HCT116 (cell line): ENCODE measurements around the gene CD248. TPM values are rescaled to one million over a fixed set of nuclear protein-coding genes. Genes with fewer than 3 reads are reported as not detected.

Experiments used
- ATAC-seq: fragments of 200-7000 bp; cut with Tn5 transposase; 2 replicates; pipeline ENCODE4 v1.9.1; 2020; ENCODE audit warnings: mild to moderate bottlenecking, moderate library complexity
- BruUV-seq: library from RNA; stranded (reverse); fragments of 400-500 nt; replicated peaks from 2 replicates; lab custom pipeline; 2021; lab: Mats Ljungman, UMichigan
- CTCF ChIA-PET: fragments of 300-600 bp; sonication (Branson Sonifier 250); formaldehyde crosslinking; loops from one replicate; lab custom pipeline; 2021; ENCODE audit warnings: antibody characterized with exemption; lab: Charles Lee
- POLR2A ChIA-PET: fragments of 300-600, 350-600 bp; sonication (Branson Sonifier 250); formaldehyde crosslinking; loops from one replicate; lab custom pipeline; 2021; ENCODE audit warnings: antibody characterized with exemption; lab: Charles Lee
- RAD21 ChIA-PET, 2 experiments: fragments of 300-600 bp; sonication (Branson Sonifier 250); formaldehyde crosslinking; loops; one replicate each; lab custom pipeline; 2023; ENCODE audit warnings: low total read pairs in 2 of 2; ENCODE audit not compliant: uncharacterized antibody in 2 of 2, unreplicated experiment in 2 of 2, low non-redundant PET in 1 of 2; lab: Charles Lee
- DNase-seq: peaks from one replicate; pipeline ENCODE4 v3.0.0-alpha.2; 2010; ENCODE audit warnings: low read depth, low spot score
- H2AFZ ChIP-seq: fragments of 200-600 bp; shearing (Covaris generic), sonication (generic); 2 replicates; pipeline ENCODE4 v1.6.1; 2017; ENCODE audit warnings: low read depth, mixed run types, mixed read lengths, antibody characterized with exemption, low read length; ENCODE audit not compliant: poor library complexity, severe bottlenecking
- H3K27ac ChIP-seq: 2 replicates; pipeline ENCODE4 v1.5.1; 2012; ENCODE audit warnings: low read depth, low read length
- H3K27me3 ChIP-seq: fragments of 200-600 bp; sonication (generic); 2 replicates; pipeline ENCODE4 v1.6.1; 2016; ENCODE audit warnings: mixed run types, low read length, mixed read lengths; ENCODE audit not compliant: insufficient read depth
- H3K36me3 ChIP-seq, 2 experiments: fragments of 200-500 bp in 1 of 2; fragments of 200-600 bp in 1 of 2; sonication (Bioruptor generic) in 1 of 2; sonication (generic) in 1 of 2; 2 replicates each; pipeline versions ENCODE4 v1.5.1 to v1.6.1; 2014 to 2016; ENCODE audit warnings: low read length in 2 of 2, inconsistent platforms in 1 of 2, mixed read lengths in 1 of 2, mixed run types in 1 of 2; ENCODE audit not compliant: insufficient read depth in 2 of 2, control insufficient read depth in 1 of 2
- H3K4me1 ChIP-seq, 2 experiments: fragments of 200-600 bp in 1 of 2; sonication (generic) in 1 of 2; 2 replicates each; pipeline versions ENCODE4 v1.5.1 to v1.6.1; 2012 to 2017; ENCODE audit warnings: low read length in 2 of 2, inconsistent platforms in 1 of 2, mild to moderate bottlenecking in 1 of 2, mixed read lengths in 1 of 2, mixed run types in 1 of 2, moderate library complexity in 1 of 2; ENCODE audit not compliant: insufficient read depth in 2 of 2, control insufficient read depth in 1 of 2
- H3K4me2 ChIP-seq: fragments of 200-600 bp; sonication (generic); 2 replicates; pipeline ENCODE4 v1.6.1; 2017; ENCODE audit warnings: mixed run types, low read length, mixed read lengths
- H3K4me3 ChIP-seq, 2 experiments: fragments of 200-600 bp in 1 of 2; sonication (generic) in 1 of 2; replicated peaks in 1 of 2; 2 replicates each; pipeline ENCODE4 v1.5.1; 2011 to 2016; ENCODE audit warnings: low read length in 2 of 2, control low read depth in 1 of 2, low read depth in 1 of 2, mild to moderate bottlenecking in 1 of 2, mixed read lengths in 1 of 2, mixed run types in 1 of 2
- H3K79me2 ChIP-seq: fragments of 200-600 bp; sonication (generic); 2 replicates; pipeline ENCODE4 v1.6.1; 2017; ENCODE audit warnings: mild to moderate bottlenecking, mixed run types, low read length, moderate library complexity, mixed read lengths; ENCODE audit not compliant: insufficient read depth
- H3K9ac ChIP-seq: fragments of 200-600 bp; sonication (generic); 2 replicates; pipeline ENCODE4 v1.6.1; 2016; ENCODE audit warnings: low read length, mixed read lengths
- H3K9me2 ChIP-seq: fragments of 200-600 bp; sonication (generic), shearing (Covaris generic); 2 replicates; pipeline ENCODE4 v1.6.1; 2017; ENCODE audit warnings: mixed run types, mild to moderate bottlenecking, moderate library complexity; ENCODE audit not compliant: insufficient read depth
- H3K9me3 ChIP-seq, 2 experiments: fragments of 200-500 bp in 1 of 2; fragments of 200-600 bp in 1 of 2; sonication (Bioruptor generic) in 1 of 2; sonication (generic) in 1 of 2; 2 replicates each; pipeline ENCODE4 v1.6.1; 2014 to 2017; ENCODE audit warnings: low read length in 2 of 2, mixed read lengths in 2 of 2, inconsistent platforms in 1 of 2, low read depth in 1 of 2, mild to moderate bottlenecking in 1 of 2, mixed run types in 1 of 2, moderate library complexity in 1 of 2; ENCODE audit not compliant: control insufficient read depth in 1 of 2, insufficient read depth in 1 of 2
- H4K20me1 ChIP-seq: fragments of 200-600 bp; sonication (generic), shearing (Covaris generic); 2 replicates; pipeline ENCODE4 v1.6.1; 2017; ENCODE audit warnings: mixed run types, mild to moderate bottlenecking, moderate library complexity; ENCODE audit not compliant: insufficient read depth
- CBX3 ChIP-seq: IDR thresholded peaks from 2 replicates; pipeline ENCODE4 v1.6.1; 2012; ENCODE audit warnings: low read depth
- CEBPB ChIP-seq: IDR thresholded peaks from 2 replicates; pipeline ENCODE4 v1.6.1; 2012; ENCODE audit warnings: low read depth
- EGR1 ChIP-seq: IDR thresholded peaks from 2 replicates; pipeline ENCODE4 v1.6.1; 2012; ENCODE audit warnings: low read depth
- ELF1 ChIP-seq: IDR thresholded peaks from 2 replicates; pipeline ENCODE4 v1.6.1; 2012; ENCODE audit warnings: low read depth, borderline replicate concordance
- EZH2phosphoT487 ChIP-seq: fragments of 200-600 bp; IDR thresholded peaks from 2 replicates; pipeline ENCODE4 v1.6.1; 2018; ENCODE audit warnings: antibody characterized with exemption, borderline replicate concordance
- YY1 ChIP-seq: IDR thresholded peaks from 2 replicates; pipeline ENCODE4 v1.6.1; 2011; ENCODE audit warnings: low read length, low read depth, moderate library complexity, mild to moderate bottlenecking; ENCODE audit not compliant: insufficient replicate concordance; ENCODE audit errors: extremely low read depth
- ZBTB33 ChIP-seq: IDR thresholded peaks from 2 replicates; pipeline ENCODE4 v1.6.1; 2011; ENCODE audit warnings: mild to moderate bottlenecking, low read length, moderate library complexity; ENCODE audit not compliant: insufficient replicate concordance; ENCODE audit errors: extremely low read depth
- intact Hi-C: fragments of 100-400 bp; cut with micrococcal nuclease; formaldehyde crosslinking; loops from 2 replicates; pipeline ENCODE4 v1.10.0; 2022
- total RNA-seq: library from RNA; stranded (reverse); gene quantifications from one replicate; pipeline ENCODE4 v1.2.1, GENCODE V29; 2021; ENCODE audit not compliant: unreplicated experiment

CD248 gene
- total RNA-seq, 1 experiment from 2014 or later: 0.32 TPM

DNA sequence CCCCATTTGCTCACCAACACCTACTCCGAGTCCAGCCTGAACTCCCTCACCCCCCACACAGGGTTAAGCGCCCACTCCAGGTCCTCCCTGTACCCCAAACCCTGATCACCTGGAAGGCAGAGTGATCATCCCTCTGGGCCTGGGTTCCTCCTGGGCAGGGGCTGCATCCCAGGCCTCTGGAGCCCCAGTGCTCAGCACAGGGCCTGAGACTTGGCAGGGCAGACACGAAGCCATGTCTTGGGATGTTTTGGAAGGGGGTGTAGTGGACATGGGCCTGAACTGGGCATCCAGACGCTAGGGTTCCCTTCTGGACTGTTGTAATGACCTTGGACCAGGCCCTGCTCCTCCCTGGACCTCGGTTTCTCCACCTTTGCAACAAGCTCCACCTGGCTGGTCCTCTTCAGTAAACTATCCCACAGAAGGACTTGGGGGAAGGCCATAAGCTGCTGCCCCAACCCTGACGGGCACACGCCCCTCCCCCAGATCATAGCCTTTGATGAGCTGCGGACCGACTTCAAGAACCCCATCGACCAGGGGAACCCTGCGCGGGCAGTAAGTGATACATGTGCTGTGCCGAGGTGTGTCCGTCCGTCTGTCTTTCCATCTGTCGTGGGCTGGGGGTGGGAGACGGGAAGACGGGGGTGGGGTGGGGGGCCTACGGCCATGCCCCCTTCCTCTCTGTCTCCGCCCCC is 34.9 kb downstream of the CD248 start:
- Histone ChIP-seq H3K36me3 (no peaks in the 10 kb centered on the region), H3K9me2 (no peaks in the 10 kb centered on the region), H3K79me2 (0 out of 2 replicates have a peak, but pooled peaks cover 5% of the 10 kb centered on the region), H3K27me3 (no peaks in the 10 kb centered on the region), H3K4me3 (no peak overlapping the region), H3K27ac (no peak overlapping the region), H3K4me2 (no peak overlapping the region; the same call in 1 of the 2 replicates), H4K20me1 (no peaks in the 10 kb centered on the region), H3K9ac (no peak overlapping the region), H3K4me1 (peaks cover 0 to 26% of the 10 kb centered on the region in 2 experiments; a peak in 2 of 4 replicates), H2AFZ (no peak overlapping the region), H3K9me3 (no peaks in the 10 kb centered on the region)
- ChIA-PET POLR2A (interaction anchor here (0.9 kb wide), 1 partner anchor 14 kb away, joined by 3 read pairs; no protein-coding TSS in a partner anchor), RAD21 (no interaction called here), CTCF (interaction anchor here (0.7 to 3.0 kb wide), 7 partner anchors 9 to 103 kb away, joined by 3 to 17 read pairs (median 4); partner anchors contain the start of genes RAB1B and TMEM151A)
- intact Hi-C loops: no loop called here
- BruUV-seq: no TSS peak
- no peak for ATAC-seq
- TF ChIP-seq EGR1 (no peak), YY1 (no peak), EZH2phosphoT487 (no peak), ELF1 (no peak), ZBTB33 (no peak), CBX3 (no peak), CEBPB (no peak)
- DNase-seq: no peak
